A549 (cell line): ENCODE data around the gene SEC14L5. TPM values are rescaled to one million over a fixed set of nuclear protein-coding genes. Genes with fewer than 3 reads are reported as not detected.

Experiments
- ATAC-seq, 2 experiments: fragments of 200-7000 bp in 1 of 2; fragments of >200 bp in 1 of 2; cut with Nextera tagmentation in 1 of 2; cut with Tn5 transposase in 1 of 2; 3 replicates each; pipeline versions ENCODE4 v1.8.0 to v1.9.1; 2018 to 2020; ENCODE audit warnings: mild to moderate bottlenecking in 1 of 2, moderate library complexity in 1 of 2
- CTCF ChIA-PET: fragments of 300-600 bp; sonication (Branson Sonifier 250); formaldehyde crosslinking; extraction: SDS; loops from one replicate; lab custom pipeline; 2021; ENCODE audit warnings: antibody characterized with exemption, inconsistent platforms; lab: Yijun Ruan, JAX
- POLR2A ChIA-PET: fragments of 350-600 bp; formaldehyde crosslinking; extraction: SDS; loops from one replicate; lab custom pipeline; 2021; ENCODE audit warnings: antibody characterized with exemption, inconsistent platforms; lab: Yijun Ruan, JAX
- DNase-seq, 2 experiments: peaks; one replicate each; pipeline versions ENCODE4 v3.0.0 to v3.0.0-alpha.2; 2011 to 2016; ENCODE audit warnings: low read depth in 1 of 2, low spot score in 1 of 2
- FAIRE-seq: peaks from 2 replicates; lab custom pipeline; 2011; peaks lifted over from hg19 to GRCh38; lab: Jason Lieb, UNC
- H3K27ac ChIP-seq, 2 experiments: fragments of >200 bp; sonication (Bioruptor Twin); formaldehyde crosslinking; 3 replicates each; pipeline ENCODE4 v1.5.1; 2016 to 2017
- H3K4me1 ChIP-seq: fragments of >200 bp; sonication (Bioruptor Twin); formaldehyde crosslinking; 3 replicates; pipeline ENCODE4 v1.6.1; 2016
- H3K4me2 ChIP-seq: fragments of >200 bp; sonication (Bioruptor Twin); formaldehyde crosslinking; 3 replicates; pipeline ENCODE4 v1.6.1; 2016
- H3K4me3 ChIP-seq: fragments of >200 bp; sonication (Bioruptor Twin); formaldehyde crosslinking; 3 replicates; pipeline ENCODE4 v1.5.1; 2016
- H3K9me3 ChIP-seq: fragments of >200 bp; sonication (Bioruptor Twin); formaldehyde crosslinking; 3 replicates; pipeline ENCODE4 v1.6.1; 2016
- CEBPB ChIP-seq, 2 experiments: fragments of >200 bp in 1 of 2; sonication (Bioruptor Twin) in 1 of 2; formaldehyde crosslinking in 1 of 2; IDR thresholded peaks; 2 replicates each; pipeline ENCODE4 v1.6.1; 2012 to 2016
- CHD2 ChIP-seq: fragments of 150-350 bp; IDR thresholded peaks from 2 replicates; pipeline ENCODE4 v1.6.1; 2014; ENCODE audit warnings: low read length; ENCODE audit not compliant: partially characterized antibody
- CHD4 ChIP-seq: fragments of 200-600 bp; sonication (generic); IDR thresholded peaks from 2 replicates; pipeline ENCODE4 v1.6.1; 2016; ENCODE audit warnings: antibody characterized with exemption, mild to moderate bottlenecking, borderline replicate concordance
- EHF ChIP-seq: fragments of 250-450 bp; sonication (Bioruptor Pico); IDR thresholded peaks from 2 replicates; pipeline ENCODE4 v1.5.0; 2020; ENCODE audit warnings: mild to moderate bottlenecking
- ESRRA ChIP-seq: fragments of 150-350 bp; IDR thresholded peaks from 2 replicates; pipeline ENCODE4 v1.6.1; 2014; ENCODE audit warnings: mild to moderate bottlenecking, low read length, borderline replicate concordance
- FOSB ChIP-seq: fragments of 250-450 bp; sonication (Bioruptor Pico); IDR thresholded peaks from 2 replicates; pipeline ENCODE4 v1.5.0; 2020; ENCODE audit warnings: mild to moderate bottlenecking, moderate library complexity
- HEYL ChIP-seq: fragments of 250-450 bp; sonication (Bioruptor Pico); IDR thresholded peaks from 2 replicates; pipeline ENCODE4 v1.8.0; 2021; ENCODE audit warnings: mild to moderate bottlenecking, moderate library complexity
- JUN ChIP-seq, 2 experiments: fragments of >200 bp; sonication (Bioruptor Twin); formaldehyde crosslinking; IDR thresholded peaks; 2 replicates in 1 of 2; 3 replicates in 1 of 2; pipeline ENCODE4 v1.6.1; 2016 to 2017
- POLR2A ChIP-seq: IDR thresholded peaks from 2 replicates; pipeline ENCODE4 v1.6.1; 2012; ENCODE audit warnings: mild to moderate bottlenecking, low read length
- RARB ChIP-seq: fragments of 250-450 bp; sonication (Bioruptor Pico); IDR thresholded peaks from 2 replicates; pipeline ENCODE4 v1.8.0; 2021; ENCODE audit warnings: mild to moderate bottlenecking, moderate library complexity
- SMC3 ChIP-seq: fragments of >200 bp; sonication (Bioruptor Twin); formaldehyde crosslinking; IDR thresholded peaks from 3 replicates; pipeline ENCODE4 v1.6.1; 2018; ENCODE audit warnings: inconsistent platforms
- TFCP2L1 ChIP-seq: fragments of 250-450 bp; sonication (Bioruptor Pico); IDR thresholded peaks from 2 replicates; pipeline ENCODE4 v1.5.0; 2021; ENCODE audit warnings: mild to moderate bottlenecking
- ZC3H11A ChIP-seq: fragments of 450-650 bp; IDR thresholded peaks from 2 replicates; pipeline ENCODE4 v1.6.1; 2014; ENCODE audit warnings: antibody characterized with exemption, mild to moderate bottlenecking
- WGBS: methylation state at CpG from one replicate; pipeline ENCODE4 v1.1.6; 2017; ENCODE audit errors: missing lambda C conversion rate; 5-methylcytosine and 5-hydroxymethylcytosine counted together
- polyA plus RNA-seq, 4 experiments: library from polyadenylated mRNA; depleted of rRNA in 3 of 4; stranded (reverse); fragments of >200 nt; fragmentation: RNase III in 1 of 4; extraction: RNeasy Plus Mini Kit Qiagen cat#74134 plus additional on column Dnase treatment in 1 of 4; gene quantifications; 2 replicates in 3 of 4; 3 replicates in 1 of 4; pipeline ENCODE4 v1.2.3, GENCODE V29; 2011 to 2017
- TF ChIP-seq, protein P1 (sequence below): fragments of 250-450 bp; sonication (Bioruptor Pico); IDR thresholded peaks from 2 replicates; pipeline ENCODE4 v1.5.0; 2020; ENCODE audit warnings: low read depth, mild to moderate bottlenecking, moderate library complexity
- TF ChIP-seq, protein P2 (sequence below): fragments of 250-450 bp; sonication (Bioruptor Pico); IDR thresholded peaks from 2 replicates; pipeline ENCODE4 v1.5.0; 2021; ENCODE audit warnings: mild to moderate bottlenecking, moderate library complexity, borderline replicate concordance
- TF ChIP-seq, protein P3 (sequence below): fragments of 200-600 bp; sonication (generic); IDR thresholded peaks from 2 replicates; pipeline ENCODE4 v1.6.1; 2016; ENCODE audit warnings: antibody characterized with exemption, mild to moderate bottlenecking, moderate library complexity

The SEC14L5 gene
- polyA plus RNA-seq, 2 of the 4 experiments (the other 2 are of a cell fraction), result 0.03 to 0.05 TPM

DNA sequence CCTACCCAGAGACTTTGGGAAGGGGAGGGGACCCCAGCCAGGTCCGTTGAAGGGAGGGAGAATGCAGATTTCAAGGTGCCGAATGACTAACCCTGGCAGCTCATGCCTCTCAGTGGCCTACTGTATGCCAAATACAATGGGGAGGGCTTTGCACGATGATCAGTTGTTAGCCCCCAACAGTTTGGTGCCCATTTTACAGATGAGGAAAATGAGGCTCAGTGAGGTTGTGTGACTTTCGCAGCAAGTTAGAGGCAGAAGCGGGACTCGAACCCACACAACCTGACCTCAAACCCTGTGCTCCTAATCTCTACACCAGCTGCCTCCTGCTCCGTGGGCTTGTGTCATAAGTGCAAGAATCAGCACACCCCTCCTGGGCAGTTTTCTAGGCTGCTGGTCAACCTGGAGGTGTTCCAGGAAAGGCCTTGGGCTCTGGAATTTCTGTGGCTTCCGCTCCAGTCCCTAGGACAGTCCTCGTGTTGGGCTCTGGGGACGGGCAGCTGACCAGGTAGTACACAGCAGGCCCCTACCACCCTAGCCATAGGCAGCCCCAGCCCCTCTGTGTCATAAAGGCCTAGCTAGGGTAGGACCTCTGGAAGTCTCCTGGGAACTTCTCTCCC lies 87.5 kb downstream of the SEC14L5 start (continued):
- TF ChIP-seq, protein P1, sequence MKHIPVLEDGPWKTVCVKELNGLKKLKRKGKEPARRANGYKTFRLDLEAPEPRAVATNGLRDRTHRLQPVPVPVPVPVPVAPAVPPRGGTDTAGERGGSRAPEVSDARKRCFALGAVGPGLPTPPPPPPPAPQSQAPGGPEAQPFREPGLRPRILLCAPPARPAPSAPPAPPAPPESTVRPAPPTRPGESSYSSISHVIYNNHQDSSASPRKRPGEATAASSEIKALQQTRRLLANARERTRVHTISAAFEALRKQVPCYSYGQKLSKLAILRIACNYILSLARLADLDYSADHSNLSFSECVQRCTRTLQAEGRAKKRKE (CRISPR knock-in tag), result no peak
- TF ChIP-seq, protein P2, sequence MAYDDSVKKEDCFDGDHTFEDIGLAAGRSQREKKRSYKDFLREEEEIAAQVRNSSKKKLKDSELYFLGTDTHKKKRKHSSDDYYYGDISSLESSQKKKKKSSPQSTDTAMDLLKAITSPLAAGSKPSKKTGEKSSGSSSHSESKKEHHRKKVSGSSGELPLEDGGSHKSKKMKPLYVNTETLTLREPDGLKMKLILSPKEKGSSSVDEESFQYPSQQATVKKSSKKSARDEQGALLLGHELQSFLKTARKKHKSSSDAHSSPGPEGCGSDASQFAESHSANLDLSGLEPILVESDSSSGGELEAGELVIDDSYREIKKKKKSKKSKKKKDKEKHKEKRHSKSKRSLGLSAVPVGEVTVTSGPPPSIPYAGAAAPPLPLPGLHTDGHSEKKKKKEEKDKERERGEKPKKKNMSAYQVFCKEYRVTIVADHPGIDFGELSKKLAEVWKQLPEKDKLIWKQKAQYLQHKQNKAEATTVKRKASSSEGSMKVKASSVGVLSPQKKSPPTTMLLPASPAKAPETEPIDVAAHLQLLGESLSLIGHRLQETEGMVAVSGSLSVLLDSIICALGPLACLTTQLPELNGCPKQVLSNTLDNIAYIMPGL (CRISPR knock-in tag), result no peak
- TF ChIP-seq JUN (IDR thresholded peaks at IDR 0.05) (no peak), FOSB (CRISPR knock-in tag) (no peak), CHD2 (no peak)

DNA sequence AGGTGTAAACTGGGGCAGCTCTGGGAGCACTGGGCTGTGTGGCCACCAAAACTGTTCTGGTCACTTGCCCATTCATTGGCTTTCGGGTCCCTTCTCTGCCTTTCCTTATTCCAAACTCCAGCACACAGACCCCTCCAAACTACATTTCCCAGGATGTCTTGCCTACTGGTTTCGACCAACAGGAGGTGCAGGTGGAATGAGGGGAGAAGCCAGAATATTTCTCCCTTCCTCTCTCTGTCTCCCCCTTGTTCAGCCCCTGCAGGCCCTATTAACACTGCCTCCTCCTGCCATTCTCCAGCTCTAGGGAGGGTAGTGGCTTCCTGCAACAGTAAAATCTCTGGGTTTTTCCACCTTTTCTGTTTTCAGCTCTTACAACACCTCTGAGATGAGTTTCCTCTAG lies 88.8 kb downstream of the SEC14L5 start:
- POLR2A ChIA-PET, result no interaction called here
- DNase-seq (no peak), ATAC-seq (no peak), FAIRE-seq (no peak)
- WGBS, result 0% methylated on average over 2 of the region's 2 CpGs
- Histone ChIP-seq H3K9me3 (no peaks in the 10 kb centered on the region), H3K4me1 (no peaks in the 10 kb centered on the region; the same call in 2 of the 3 replicates), H3K4me2 (no peak overlapping the region), H3K27ac (no peak overlapping the region), H3K4me3 (no peak overlapping the region)
- CTCF ChIA-PET, result interaction anchor here (1.2 kb wide), 2 partner anchors 10 to 11 kb away, joined by 5 read pairs; no protein-coding TSS in a partner anchor
- TF ChIP-seq RARB (CRISPR knock-in tag) (no peak), ESRRA (no peak), JUN (IDR thresholded peaks at IDR 0.05) (no peak), EHF (no peak), SMC3 (no peak), CEBPB (IDR thresholded peaks at IDR 0.05) (no peak), HEYL (CRISPR knock-in tag) (no peak), ZC3H11A (no peak), CHD4 (no peak), POLR2A (no peak), TFCP2L1 (CRISPR knock-in tag) (no peak)
- TF ChIP-seq, protein P3, sequence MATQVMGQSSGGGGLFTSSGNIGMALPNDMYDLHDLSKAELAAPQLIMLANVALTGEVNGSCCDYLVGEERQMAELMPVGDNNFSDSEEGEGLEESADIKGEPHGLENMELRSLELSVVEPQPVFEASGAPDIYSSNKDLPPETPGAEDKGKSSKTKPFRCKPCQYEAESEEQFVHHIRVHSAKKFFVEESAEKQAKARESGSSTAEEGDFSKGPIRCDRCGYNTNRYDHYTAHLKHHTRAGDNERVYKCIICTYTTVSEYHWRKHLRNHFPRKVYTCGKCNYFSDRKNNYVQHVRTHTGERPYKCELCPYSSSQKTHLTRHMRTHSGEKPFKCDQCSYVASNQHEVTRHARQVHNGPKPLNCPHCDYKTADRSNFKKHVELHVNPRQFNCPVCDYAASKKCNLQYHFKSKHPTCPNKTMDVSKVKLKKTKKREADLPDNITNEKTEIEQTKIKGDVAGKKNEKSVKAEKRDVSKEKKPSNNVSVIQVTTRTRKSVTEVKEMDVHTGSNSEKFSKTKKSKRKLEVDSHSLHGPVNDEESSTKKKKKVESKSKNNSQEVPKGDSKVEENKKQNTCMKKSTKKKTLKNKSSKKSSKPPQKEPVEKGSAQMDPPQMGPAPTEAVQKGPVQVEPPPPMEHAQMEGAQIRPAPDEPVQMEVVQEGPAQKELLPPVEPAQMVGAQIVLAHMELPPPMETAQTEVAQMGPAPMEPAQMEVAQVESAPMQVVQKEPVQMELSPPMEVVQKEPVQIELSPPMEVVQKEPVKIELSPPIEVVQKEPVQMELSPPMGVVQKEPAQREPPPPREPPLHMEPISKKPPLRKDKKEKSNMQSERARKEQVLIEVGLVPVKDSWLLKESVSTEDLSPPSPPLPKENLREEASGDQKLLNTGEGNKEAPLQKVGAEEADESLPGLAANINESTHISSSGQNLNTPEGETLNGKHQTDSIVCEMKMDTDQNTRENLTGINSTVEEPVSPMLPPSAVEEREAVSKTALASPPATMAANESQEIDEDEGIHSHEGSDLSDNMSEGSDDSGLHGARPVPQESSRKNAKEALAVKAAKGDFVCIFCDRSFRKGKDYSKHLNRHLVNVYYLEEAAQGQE, result no peak
- TF ChIP-seq, protein P2 (CRISPR knock-in tag), result no peak
